CD4-positive, alpha-beta T cell treated with Interleukin-17A for 4 hours (primary cell): ENCODE data around the gene ARHGAP21.

Experiments used
- DNase-seq: peaks from one replicate; pipeline ENCODE4 v3.0.0-alpha.2; 2020; ENCODE audit warnings: mixed read lengths

ARHGAP21 gene

GRCh38 chr10:24722131-24722675 lies 1.5 kb downstream of the ARHGAP21 start:
- no peak for DNase-seq

DNA sequence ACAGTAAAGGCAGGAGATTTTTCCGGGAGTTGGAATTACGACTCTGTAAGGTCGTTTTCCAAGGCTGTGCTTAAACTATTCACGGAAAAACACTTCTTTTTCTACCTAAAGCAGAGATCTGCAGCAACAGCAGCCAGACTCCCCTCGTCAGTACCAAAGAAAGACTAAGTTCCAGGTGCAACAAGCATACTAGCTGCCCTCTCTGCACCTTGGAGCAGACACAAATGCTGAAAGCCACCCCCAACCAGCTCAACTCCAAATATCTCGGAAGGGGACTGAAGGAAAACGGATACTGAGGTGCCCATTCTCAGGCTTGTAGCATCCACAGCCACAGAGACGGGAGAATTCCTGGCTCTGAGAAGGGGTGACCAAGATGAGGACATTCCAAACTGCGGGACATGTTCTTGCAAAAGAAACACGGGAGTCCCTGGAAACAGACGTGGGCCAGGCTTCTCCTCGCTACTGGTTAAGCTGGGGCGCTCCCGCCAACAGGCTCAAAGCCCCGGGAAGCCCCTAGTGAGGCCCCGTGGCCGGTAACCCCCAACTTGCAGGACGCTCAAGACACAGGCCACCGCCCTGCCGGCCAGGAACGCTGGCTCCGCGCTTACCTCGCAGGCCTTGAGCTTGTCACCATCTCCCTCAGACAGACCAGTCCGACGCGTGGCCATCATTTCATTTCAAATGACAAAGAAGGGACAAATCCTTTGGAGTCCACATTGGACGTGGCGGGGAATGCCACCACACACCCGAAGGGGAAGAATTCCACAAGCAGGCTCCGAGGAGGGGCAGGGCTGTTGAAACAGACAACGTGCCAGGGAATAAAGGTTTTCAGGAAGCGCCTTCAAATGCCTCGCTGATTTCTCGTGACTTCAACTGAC lies 2.2 kb downstream of the ARHGAP21 start:
- DNase-seq, result no peak

DNA sequence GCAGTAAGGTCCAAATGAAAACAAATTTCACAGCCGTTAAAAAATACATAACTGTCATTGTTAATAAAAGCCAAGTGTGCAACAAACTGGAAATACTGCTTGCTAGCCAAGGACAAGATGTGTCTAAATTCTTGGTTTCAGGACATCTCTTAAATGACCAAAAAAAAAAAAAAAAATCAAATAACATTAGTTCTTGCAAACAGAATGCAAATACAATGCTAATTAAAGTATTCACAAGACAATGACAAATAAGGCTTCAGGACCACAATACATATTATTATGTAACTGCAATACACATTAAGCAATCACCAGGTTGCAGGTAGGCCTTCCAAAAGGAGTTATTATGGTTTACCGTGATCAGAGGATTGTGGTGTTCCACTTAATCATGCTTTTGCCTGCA lies 3.6 kb downstream of the ARHGAP21 start:
- no peak for DNase-seq

- no peak for DNase-seq
Measured at GRCh38 chr10:24718031-24718855, 5.4 kb downstream of the ARHGAP21 start.

DNA sequence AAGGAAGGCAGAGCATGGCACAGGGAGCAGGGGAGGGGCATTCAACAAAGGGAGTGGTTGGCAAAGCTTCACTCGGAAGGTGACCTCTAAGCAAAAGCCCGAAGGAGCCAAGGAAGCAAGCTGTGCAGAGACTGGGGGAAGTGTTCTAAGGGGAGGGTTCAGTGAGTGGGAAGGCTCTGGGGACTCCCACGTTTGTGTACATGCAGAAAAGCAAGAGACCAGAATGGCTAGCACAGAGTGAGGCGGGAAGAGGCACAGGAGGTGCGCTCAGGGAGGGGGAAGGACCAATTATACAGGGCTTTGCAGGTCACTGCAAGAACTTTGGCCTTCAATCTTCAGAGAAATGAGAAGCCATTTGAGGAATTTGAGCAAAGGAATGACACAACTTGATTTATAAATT lies 7.4 kb downstream of the ARHGAP21 start:
- DNase-seq, result no peak

GRCh38 chr10:24715246-24715769 lies 8.4 kb downstream of the ARHGAP21 start:
- no peak for DNase-seq

- no peak for DNase-seq
Measured at GRCh38 chr10:24713086-24713485, 10.6 kb downstream of the ARHGAP21 start.

DNA sequence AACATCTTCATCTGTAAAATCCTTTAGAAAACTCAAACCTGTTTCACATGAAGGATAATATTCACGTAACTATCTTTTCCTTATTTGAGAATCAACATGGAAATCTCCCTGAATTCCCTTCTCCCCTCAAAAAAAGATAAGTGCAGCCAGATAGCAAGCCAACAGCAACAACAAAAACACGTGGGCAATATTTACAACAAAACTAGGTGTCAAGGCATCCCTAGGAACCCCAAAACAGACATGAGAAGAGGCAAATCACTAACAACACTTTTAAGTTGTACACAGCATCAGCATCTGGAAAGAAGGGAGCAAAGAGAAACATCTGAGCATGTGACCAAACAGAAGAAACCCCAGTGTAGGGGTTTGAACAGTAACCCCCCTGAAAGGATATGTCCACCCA lies 12.2 kb downstream of the ARHGAP21 start:
- no peak for DNase-seq

DNA sequence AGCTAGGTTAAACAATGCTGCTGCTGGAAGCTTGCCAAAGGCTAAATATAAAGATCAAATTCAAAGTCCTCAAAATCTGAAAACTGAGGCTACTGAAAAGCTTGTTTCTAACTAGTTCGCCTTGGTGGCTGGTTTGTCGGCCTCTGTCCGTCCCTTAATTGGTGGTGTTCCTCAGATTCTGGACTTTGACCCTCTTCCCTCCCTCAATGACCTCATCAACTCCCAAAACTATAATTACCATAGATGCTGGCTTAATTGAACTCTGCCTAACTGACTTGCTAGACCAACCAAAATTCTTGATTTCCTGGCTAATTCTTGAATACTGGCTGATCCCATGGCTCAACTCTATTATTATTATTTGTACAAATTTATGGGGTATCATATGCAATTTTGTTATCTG lies 15.6 kb downstream of the ARHGAP21 start:
- DNase-seq, result no peak

- no peak for DNase-seq
Measured at GRCh38 chr10:24707445-24707844, 16.2 kb downstream of the ARHGAP21 start.

DNA sequence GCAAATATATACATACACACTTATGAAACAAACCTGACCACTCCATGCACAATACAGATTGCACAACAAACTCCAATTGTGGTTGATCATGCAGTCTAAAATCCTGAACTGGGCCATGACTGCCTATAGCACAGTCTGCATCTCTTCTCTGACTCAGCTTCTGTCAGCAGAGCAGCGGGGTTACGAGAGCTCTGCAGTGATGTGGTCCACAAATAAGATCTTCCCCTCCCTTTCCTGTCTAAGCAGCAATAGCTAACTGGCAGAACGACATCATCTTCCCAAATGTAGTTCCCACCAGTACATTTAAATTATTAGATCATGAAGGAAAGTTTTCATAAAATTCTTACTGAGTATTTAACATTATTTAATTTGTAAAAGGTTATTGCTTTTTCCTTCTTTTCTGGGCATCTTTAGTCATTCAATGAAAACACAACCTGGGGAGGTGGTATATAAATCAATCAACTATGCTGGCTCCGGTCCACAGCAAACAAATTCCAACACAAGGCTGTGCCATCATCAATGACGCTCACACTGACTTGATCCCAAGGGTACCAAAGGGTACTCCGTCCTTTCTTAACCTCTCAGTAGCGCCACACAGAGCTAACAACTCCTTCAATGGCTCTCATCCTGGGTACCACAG lies 17.1 kb downstream of the ARHGAP21 start:
- DNase-seq, result peak; percentile 56

- DNase-seq, result no peak
Measured at GRCh38 chr10:24703700-24704099, 20.0 kb downstream of the ARHGAP21 start.

DNA sequence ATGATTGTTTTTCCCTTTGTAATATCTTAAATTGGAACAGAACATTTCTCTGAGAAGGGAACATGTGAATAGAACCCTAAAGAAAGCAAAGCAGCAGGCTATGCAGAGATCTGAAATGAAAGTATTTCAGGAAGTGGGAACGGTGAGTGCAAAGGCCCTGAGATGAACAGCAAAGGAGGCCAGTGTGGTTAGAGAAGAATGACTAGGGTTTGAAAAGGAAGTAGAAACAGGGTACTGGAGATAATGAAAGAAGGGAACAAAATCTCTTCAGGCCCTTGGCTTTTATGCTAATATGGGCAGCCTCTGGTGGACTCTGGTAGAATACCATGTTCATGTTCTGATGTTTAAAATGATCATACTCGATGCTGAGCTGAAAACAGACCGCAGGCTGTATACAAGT lies 22.2 kb downstream of the ARHGAP21 start:
- DNase-seq, result no peak

DNA sequence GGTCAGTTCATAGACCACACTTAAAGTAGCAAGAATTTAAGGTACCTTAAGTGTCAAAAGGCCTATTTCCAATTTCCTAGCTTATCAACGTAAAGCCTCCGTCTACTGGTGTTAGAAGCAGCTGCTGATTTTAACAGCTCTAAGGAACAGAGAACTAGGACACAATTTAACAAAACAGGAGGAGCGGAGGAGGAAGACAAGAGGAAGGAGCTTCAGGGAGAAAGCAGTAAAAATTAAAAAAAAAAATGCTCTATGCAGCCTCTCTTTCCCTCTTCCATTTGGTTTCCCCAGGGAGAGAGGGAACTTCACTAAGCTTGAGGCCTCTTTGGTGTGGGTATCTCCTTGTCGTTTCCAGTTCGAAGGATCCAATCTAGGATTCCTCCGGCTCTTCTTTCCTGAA lies 22.7 kb downstream of the ARHGAP21 start:
- DNase-seq, result no peak

- DNase-seq, result no peak
Measured at GRCh38 chr10:24698270-24698669, 25.4 kb downstream of the ARHGAP21 start.

- DNase-seq, result no peak
Measured at GRCh38 chr10:24697080-24697479, 26.6 kb downstream of the ARHGAP21 start.

GRCh38 chr10:24695452-24695851 lies 28.2 kb downstream of the ARHGAP21 start:
- no peak for DNase-seq

GRCh38 chr10:24694086-24694485 lies 29.6 kb downstream of the ARHGAP21 start:
- DNase-seq, result no peak

DNA sequence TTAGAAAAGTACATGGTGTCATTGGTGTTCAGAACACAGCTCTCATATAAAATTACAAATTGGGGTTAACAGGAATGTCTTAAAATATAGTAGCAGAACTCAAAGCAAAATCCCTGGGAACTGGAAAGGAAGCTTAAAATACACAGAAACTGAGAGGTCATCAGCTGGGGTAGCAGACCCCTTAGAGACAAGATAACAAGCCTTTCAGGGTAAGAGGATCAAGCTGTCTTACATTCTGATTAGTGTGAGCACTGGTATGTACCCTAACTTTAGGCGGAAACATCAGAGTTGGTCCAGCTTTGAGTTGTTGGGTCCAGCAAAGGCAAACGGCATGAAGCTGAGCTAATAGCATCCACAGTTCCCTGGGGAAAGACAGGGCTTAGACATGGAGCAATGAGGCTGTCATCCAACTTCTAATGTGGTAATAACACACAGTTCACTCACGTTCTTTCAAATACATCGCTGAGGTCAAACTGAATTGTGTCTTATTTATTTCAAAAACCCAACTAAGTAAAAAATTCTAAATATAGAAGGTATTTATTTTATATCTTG lies 32.6 kb downstream of the ARHGAP21 start:
- no peak for DNase-seq

DNA sequence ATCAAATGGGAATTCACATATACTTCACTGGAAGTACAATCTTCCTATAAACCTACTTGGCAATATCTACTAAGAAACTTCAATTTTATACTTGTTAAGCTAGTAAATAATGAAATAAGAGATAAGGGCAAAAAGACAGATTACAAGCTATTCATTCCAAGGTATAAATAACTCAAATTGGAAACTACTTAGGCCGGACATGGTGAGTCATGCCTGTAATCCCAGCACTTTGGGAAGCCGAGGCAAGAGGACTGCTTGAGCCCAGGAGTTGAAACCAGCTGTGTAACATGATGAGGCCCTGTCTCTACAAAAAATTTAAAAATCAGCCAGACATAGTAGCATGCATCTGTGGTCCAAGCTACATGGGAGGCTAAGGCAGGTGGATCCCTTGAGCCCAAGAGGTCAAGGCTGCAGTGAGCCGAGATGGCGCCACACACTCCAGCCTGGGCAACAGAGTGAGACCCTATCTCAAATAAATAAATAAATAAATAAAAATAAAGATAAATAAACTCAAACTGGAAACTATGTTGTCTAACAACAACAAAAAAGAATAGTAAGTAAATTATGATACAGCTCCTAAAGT lies 37.6 kb downstream of the ARHGAP21 start:
- no peak for DNase-seq

GRCh38 chr10:24683554-24683953 lies 40.1 kb downstream of the ARHGAP21 start:
- no peak for DNase-seq

- no peak for DNase-seq
Measured at GRCh38 chr10:24681572-24682088, 42.1 kb downstream of the ARHGAP21 start.
